Measurements from ENCODE around the gene CLASP1. TPM values are rescaled to one million over a fixed set of nuclear protein-coding genes. Genes with fewer than 3 reads are reported as not detected.

Gene CLASP1
- total and polyA plus RNA-seq, 2 experiments from 2014 or later: 16.6 to 56.3 TPM

- no peaks in the 10 kb centered on the region; the same call in 1 of the 2 replicates for H3K36me3 ChIP-seq (ENCODE audit: insufficient read depth)
Measured at GRCh38 chr2:121368836-121369235, 280.4 kb downstream of the CLASP1 start.

More at GRCh38 chr2:121368836-121369235, 280.4 kb downstream of the CLASP1 start:
- no peaks in the 10 kb centered on the region for H4K20me1 ChIP-seq (replicated peaks; ENCODE audit: insufficient read depth)
- H3K9me3 Mint-ChIP-seq: no peaks in the 10 kb centered on the region
- H3K27ac ChIP-seq (ENCODE audit: low read depth): no peak overlapping the region
- peaks cover 8% of the 10 kb centered on the region for H3K27me3 Mint-ChIP-seq (ENCODE audit: insufficient read depth, low read depth, poor library complexity)
- no peak overlapping the region for H3K4me3 Mint-ChIP-seq
- H3K4me1 Mint-ChIP-seq: no peaks in the 10 kb centered on the region
- no peaks in the 10 kb centered on the region for H3F3A ChIP-seq (replicated peaks; ENCODE audit: low read depth)
- ATAC-seq (no peak), DNase-seq (ENCODE audit: low spot score) (no peak)
- TF ChIP-seq ZNF331 (CRISPR knock-in tag; IDR thresholded peaks at IDR 0.05; ENCODE audit: low read depth): no peak
- no peak for TF ChIP-seq ETS1 (IDR thresholded peaks at IDR 0.05)
- no peak for TF ChIP-seq CTCF (conservative IDR thresholded peaks at IDR 0.05; ENCODE audit: low read depth in 2 of 2)
- no peak for TF ChIP-seq STAT1 (IDR thresholded peaks at IDR 0.05; ENCODE audit: unreplicated experiment)
- no peak for TF ChIP-seq EZH2 (IDR thresholded peaks at IDR 0.05; ENCODE audit: low read depth, unreplicated experiment)
- no peak for TF ChIP-seq POLR2AphosphoS5 (IDR thresholded peaks at IDR 0.05; ENCODE audit: low read depth)
- no peak for TF ChIP-seq ZNF114 (CRISPR knock-in tag; IDR thresholded peaks at IDR 0.05)
- no peak for TF ChIP-seq NANOG (IDR thresholded peaks at IDR 0.05; ENCODE audit: borderline replicate concordance)
- TF ChIP-seq REST (IDR thresholded peaks at IDR 0.05; ENCODE audit: unreplicated experiment): no peak
- TF ChIP-seq ZNF462 (CRISPR knock-in tag; IDR thresholded peaks at IDR 0.05): no peak
- TF ChIP-seq EZH2phosphoT487 (IDR thresholded peaks at IDR 0.05; ENCODE audit: unreplicated experiment): no peak
- no peak for TF ChIP-seq CREB1 (CRISPR knock-in tag; IDR thresholded peaks at IDR 0.05; ENCODE audit: low read depth)
- TF ChIP-seq JUNB (IDR thresholded peaks at IDR 0.05; ENCODE audit: unreplicated experiment): no peak
- H3K27ac Mint-ChIP-seq: no peak overlapping the region
- no peak overlapping the region for H3K4me2 ChIP-seq
- H3K79me2 ChIP-seq (replicated peaks; ENCODE audit: insufficient read depth): no peaks in the 10 kb centered on the region
- no peaks in the 10 kb centered on the region for H3K4me1 ChIP-seq (ENCODE audit: insufficient read depth)
- H3K9me2 ChIP-seq (ENCODE audit: insufficient read depth): no peaks in the 10 kb centered on the region
- peaks cover 19% of the 10 kb centered on the region for H3K36me3 Mint-ChIP-seq (ENCODE audit: low read depth)
- H2AFZ ChIP-seq: no peak overlapping the region
- H3K4me3 ChIP-seq: no peak overlapping the region
- H3K27me3 ChIP-seq (ENCODE audit: insufficient read depth): no peaks in the 10 kb centered on the region
